ENCODE data around the gene RPS21. TPM values are rescaled to one million over a fixed set of nuclear protein-coding genes. Genes with fewer than 3 reads are reported as not detected.

RPS21 gene
- total and polyA plus RNA-seq, 9 donors: 1,129 to 1,597 (median 1,431) TPM

GRCh38 chr20:62352402-62353288 lies 34.3 kb upstream of the RPS21 start:
- Histone ChIP-seq H3K4me3 (ENCODE audit: low read length) (no peak overlapping the region), H3K27ac (ENCODE audit: low read length) (peak overlapping the region; percentile 29), H3K36me3 (ENCODE audit: control insufficient read depth, insufficient read depth, low read length) (peaks cover 23% of the 10 kb centered on the region), H3K9me3 (replicated peaks; ENCODE audit: control insufficient read depth, low read depth, low read length) (peaks cover 3% of the 10 kb centered on the region), H3K4me1 (ENCODE audit: control insufficient read depth, insufficient read depth, low read length) (peaks cover 56% of the 10 kb centered on the region), H3K27me3 (ENCODE audit: control insufficient read depth, insufficient read depth, low read length) (no peaks in the 10 kb centered on the region)
- 72% methylated on average over 37 of the region's 43 CpGs for WGBS (ENCODE audit: insufficient coverage)
- DNase-seq: peak; percentile 78

DNA sequence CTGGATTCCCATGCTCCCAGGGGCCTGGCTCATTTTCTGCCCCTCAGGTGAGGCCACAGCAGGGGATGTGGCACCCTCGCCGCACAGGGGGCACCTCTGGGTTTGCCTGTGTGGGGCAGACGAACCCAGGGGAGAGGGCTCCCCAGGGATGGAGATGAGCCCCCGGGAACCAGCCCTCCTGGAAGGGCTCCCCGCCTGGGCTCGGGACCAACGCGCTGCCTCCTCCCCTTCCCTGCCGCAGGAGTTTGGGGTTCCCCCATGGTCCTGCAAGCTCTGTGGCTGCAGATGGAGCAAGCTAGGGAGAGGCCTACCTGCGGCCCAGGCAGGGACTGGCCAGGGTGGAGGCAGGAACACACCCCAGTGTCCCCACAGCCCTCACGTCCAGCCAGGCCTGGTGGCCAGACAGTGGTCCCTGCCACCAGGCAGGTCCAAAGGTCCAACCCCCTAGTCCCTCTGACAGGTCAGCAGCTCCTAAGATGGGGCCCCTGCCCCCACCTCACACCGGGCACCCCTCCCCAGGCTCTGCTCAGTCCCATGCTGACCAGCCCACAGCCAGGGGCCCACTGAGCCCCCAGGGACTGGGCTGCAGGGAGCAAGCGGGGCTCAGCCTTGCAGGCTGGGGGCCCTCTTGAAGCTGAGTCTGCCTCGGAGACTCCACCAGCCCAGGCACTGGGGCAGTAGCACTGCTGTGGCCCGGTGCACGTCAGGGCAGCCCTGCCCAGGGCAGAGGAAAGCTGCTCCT lies 33.4 kb upstream of the RPS21 start:
- Histone ChIP-seq H3K4me3 (ENCODE audit: low read length) (no peak overlapping the region), H3K9me3 (replicated peaks; ENCODE audit: control insufficient read depth, low read depth, low read length) (peaks cover 3% of the 10 kb centered on the region), H3K36me3 (ENCODE audit: control insufficient read depth, insufficient read depth, low read length) (peaks cover 19% of the 10 kb centered on the region), H3K4me1 (ENCODE audit: control insufficient read depth, insufficient read depth, low read length) (peaks cover 64% of the 10 kb centered on the region), H3K27ac (ENCODE audit: low read length) (no peak overlapping the region), H3K27me3 (ENCODE audit: control insufficient read depth, insufficient read depth, low read length) (no peaks in the 10 kb centered on the region)
- 78% methylated on average over 12 of the region's 16 CpGs for WGBS (ENCODE audit: insufficient coverage)
- DNase-seq: no peak

- Histone ChIP-seq H3K4me3 (ENCODE audit: low read length) (no peak overlapping the region), H3K27me3 (ENCODE audit: control insufficient read depth, insufficient read depth, low read length) (no peaks in the 10 kb centered on the region), H3K36me3 (ENCODE audit: control insufficient read depth, insufficient read depth, low read length) (peaks cover 19% of the 10 kb centered on the region), H3K4me1 (ENCODE audit: control insufficient read depth, insufficient read depth, low read length) (peaks cover 71% of the 10 kb centered on the region), H3K27ac (ENCODE audit: low read length) (no peak overlapping the region), H3K9me3 (replicated peaks; ENCODE audit: control insufficient read depth, low read depth, low read length) (no peaks in the 10 kb centered on the region)
- DNase-seq: no peak
- 68% methylated on average over 12 of the region's 14 CpGs for WGBS (ENCODE audit: insufficient coverage)
Measured at GRCh38 chr20:62354031-62354808, 32.7 kb upstream of the RPS21 start.

DNA sequence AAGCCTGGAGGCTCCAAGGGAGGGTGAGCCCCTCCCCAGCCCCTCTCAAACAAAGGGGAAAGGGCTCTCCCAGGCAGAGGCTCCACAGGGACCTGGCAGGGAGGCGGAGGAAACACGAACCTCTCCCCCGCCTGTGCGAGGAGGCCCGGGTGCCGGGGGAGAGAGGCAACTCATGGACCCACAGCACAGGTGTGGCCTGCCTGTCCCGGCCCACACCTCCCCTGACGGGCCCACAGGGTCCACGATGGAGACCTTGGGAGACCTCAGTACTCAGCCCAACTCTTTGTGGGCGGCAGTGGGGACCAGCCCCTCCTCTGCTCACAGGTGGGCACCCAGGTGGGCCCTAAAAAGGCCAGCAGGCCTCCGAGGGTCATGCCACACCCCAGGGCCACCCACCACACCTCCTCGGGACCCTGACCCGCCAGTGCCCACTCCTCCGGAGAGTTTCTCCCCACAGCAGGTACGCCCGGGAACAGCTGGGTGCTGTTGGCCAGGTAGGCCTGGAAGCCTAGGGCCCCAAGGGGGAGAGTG lies 32.0 kb upstream of the RPS21 start:
- no peak for DNase-seq
- 55% methylated on average over 11 of the region's 16 CpGs for WGBS (ENCODE audit: insufficient coverage)
- Histone ChIP-seq H3K27me3 (ENCODE audit: control insufficient read depth, insufficient read depth, low read length) (no peaks in the 10 kb centered on the region), H3K36me3 (ENCODE audit: control insufficient read depth, insufficient read depth, low read length) (peaks cover 16% of the 10 kb centered on the region), H3K4me3 (ENCODE audit: low read length) (no peak overlapping the region), H3K9me3 (replicated peaks; ENCODE audit: control insufficient read depth, low read depth, low read length) (no peaks in the 10 kb centered on the region), H3K4me1 (ENCODE audit: control insufficient read depth, insufficient read depth, low read length) (peaks cover 78% of the 10 kb centered on the region), H3K27ac (ENCODE audit: low read length) (peak overlapping the region; percentile 29)

DNA sequence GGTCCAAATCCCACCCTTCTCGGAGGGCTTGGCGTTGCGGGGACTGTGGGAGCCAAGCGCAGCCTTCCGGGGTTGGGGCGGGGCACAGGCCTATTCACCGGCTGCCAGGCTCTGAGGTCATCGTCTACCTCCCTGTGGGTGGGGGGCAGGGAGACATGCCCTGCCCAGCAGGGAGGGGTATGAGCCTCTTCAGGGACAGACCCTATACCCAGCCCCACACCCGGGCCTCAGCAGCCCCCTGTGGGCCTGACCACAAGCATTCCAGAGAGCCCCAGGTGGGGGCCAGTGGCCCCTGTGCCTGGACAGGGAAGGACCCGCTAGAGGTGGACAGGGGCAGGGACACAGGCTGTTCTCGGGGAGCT lies 31.4 kb upstream of the RPS21 start:
- DNase-seq: no peak
- Histone ChIP-seq H3K27ac (ENCODE audit: low read length) (peak overlapping the region; percentile 43), H3K4me1 (ENCODE audit: control insufficient read depth, insufficient read depth, low read length) (peaks cover 76% of the 10 kb centered on the region), H3K9me3 (replicated peaks; ENCODE audit: control insufficient read depth, low read depth, low read length) (no peaks in the 10 kb centered on the region), H3K4me3 (ENCODE audit: low read length) (no peak overlapping the region), H3K27me3 (ENCODE audit: control insufficient read depth, insufficient read depth, low read length) (no peaks in the 10 kb centered on the region), H3K36me3 (ENCODE audit: control insufficient read depth, insufficient read depth, low read length) (peaks cover 11% of the 10 kb centered on the region)
- WGBS (ENCODE audit: insufficient coverage): 21% methylated on average over 6 of the region's 11 CpGs

DNA sequence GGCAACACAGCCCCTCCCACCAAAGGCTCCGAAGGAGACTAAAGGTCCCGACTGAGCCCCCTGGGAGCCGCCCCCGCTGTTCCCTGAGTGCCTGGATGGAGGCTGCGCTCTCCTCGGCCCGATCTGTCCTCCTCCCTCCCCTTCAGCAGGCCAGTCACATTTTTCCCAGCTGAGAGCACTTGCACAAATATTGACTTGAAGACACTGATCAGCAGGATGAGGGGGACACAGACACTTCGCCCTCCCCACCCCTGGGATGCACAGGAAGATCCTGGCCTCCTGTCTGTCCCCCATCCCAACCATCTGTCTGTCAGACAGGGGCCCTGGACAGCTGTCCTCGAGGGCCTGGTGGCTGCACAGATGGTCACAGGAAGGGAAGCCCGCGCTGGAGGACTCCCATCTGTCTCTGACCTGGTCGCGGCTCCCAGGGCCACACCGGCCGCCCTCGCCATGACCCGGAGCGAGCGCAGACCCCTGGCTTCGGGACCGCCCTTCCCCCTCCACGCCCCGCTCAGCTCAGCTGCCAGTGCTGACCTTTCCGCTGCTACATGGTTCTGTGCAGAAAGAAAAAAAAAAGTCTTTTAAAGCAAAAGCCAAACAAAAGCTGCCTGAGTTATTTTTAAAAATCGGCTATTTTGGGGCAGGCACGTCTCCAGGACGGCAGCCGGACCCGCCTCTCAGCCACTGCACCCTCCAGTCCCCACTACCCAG lies 30.9 kb upstream of the RPS21 start:
- H3K4me1 ChIP-seq (ENCODE audit: control insufficient read depth, insufficient read depth, low read length): peaks cover 79% of the 10 kb centered on the region
- no peak overlapping the region for H3K4me3 ChIP-seq (ENCODE audit: low read length)

GRCh38 chr20:62356589-62357186 lies 30.2 kb upstream of the RPS21 start:
- Histone ChIP-seq H3K27ac (ENCODE audit: low read length) (peak overlapping the region; percentile 43), H3K4me1 (ENCODE audit: control insufficient read depth, insufficient read depth, low read length) (peaks cover 86% of the 10 kb centered on the region), H3K9me3 (replicated peaks; ENCODE audit: control insufficient read depth, low read depth, low read length) (no peaks in the 10 kb centered on the region), H3K4me3 (ENCODE audit: low read length) (no peak overlapping the region), H3K36me3 (ENCODE audit: control insufficient read depth, insufficient read depth, low read length) (peaks cover 2% of the 10 kb centered on the region), H3K27me3 (ENCODE audit: control insufficient read depth, insufficient read depth, low read length) (no peaks in the 10 kb centered on the region)
- DNase-seq: no peak
- WGBS (ENCODE audit: insufficient coverage): 52% methylated on average over 13 of the region's 17 CpGs

More for the DNA sequence above, 30.9 kb upstream of the RPS21 start:
- no peaks in the 10 kb centered on the region for H3K27me3 ChIP-seq (ENCODE audit: control insufficient read depth, insufficient read depth, low read length)
- peak overlapping the region; percentile 43 for H3K27ac ChIP-seq (ENCODE audit: low read length)
- DNase-seq: peak; percentile 71
- peaks cover 7% of the 10 kb centered on the region for H3K36me3 ChIP-seq (ENCODE audit: control insufficient read depth, insufficient read depth, low read length)
- 10% methylated on average over 27 of the region's 29 CpGs for WGBS (ENCODE audit: insufficient coverage)
- H3K9me3 ChIP-seq (replicated peaks; ENCODE audit: control insufficient read depth, low read depth, low read length): no peaks in the 10 kb centered on the region

DNA sequence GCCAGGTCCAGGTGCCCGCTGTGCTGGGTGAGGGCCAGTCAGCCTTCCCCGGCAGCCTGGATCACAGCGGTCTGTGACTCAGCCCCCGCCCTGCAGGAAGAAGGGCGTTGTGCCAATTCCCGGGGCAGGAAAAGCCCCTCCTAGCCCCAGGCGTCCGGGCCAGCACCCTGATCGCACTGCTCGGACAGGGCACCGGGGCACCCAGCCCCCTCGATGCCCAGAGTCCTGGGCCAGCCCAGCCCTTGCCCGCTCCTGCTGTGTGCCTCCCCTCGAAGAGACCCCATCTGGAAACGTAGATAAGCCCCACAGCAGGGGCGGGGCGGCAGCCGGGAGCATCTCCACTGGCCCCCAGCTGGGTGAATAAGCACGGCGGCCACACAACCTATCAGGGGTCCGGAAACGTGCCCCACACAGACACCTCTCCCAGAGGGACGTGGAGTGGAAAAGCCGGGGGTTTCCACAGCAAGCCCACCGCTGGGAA lies 29.7 kb upstream of the RPS21 start:
- Histone ChIP-seq H3K4me1 (ENCODE audit: control insufficient read depth, insufficient read depth, low read length) (peaks cover 91% of the 10 kb centered on the region), H3K9me3 (replicated peaks; ENCODE audit: control insufficient read depth, low read depth, low read length) (no peaks in the 10 kb centered on the region), H3K36me3 (ENCODE audit: control insufficient read depth, insufficient read depth, low read length) (no peaks in the 10 kb centered on the region), H3K27me3 (ENCODE audit: control insufficient read depth, insufficient read depth, low read length) (no peaks in the 10 kb centered on the region), H3K4me3 (ENCODE audit: low read length) (no peak overlapping the region), H3K27ac (ENCODE audit: low read length) (peak overlapping the region; percentile 43)
- no peak for DNase-seq
- 38% methylated on average over 20 of the region's 25 CpGs for WGBS (ENCODE audit: insufficient coverage)

DNA sequence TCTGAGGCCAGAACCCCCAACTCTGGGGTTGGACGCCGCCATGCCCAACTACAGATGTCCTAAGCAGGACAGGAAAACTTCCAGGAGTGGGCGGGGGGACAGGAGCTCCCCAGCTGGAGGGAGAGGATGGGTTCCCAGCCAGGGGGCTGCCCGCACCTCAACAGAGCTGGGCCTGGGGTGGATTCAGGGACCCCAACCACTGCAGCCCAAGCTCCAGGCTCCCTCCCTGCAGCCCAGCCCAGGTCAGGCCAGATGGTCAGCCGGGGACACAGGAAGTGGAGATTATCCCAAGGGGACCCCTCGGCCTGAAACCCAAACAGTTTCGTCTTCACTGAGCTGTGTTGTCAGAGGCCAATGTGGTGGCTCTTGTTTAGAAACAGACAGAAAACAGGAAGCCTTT lies 29.2 kb upstream of the RPS21 start:
- H3K36me3 ChIP-seq (ENCODE audit: control insufficient read depth, insufficient read depth, low read length): no peaks in the 10 kb centered on the region
- no peak overlapping the region for H3K4me3 ChIP-seq (ENCODE audit: low read length)
- no peaks in the 10 kb centered on the region for H3K9me3 ChIP-seq (replicated peaks; ENCODE audit: control insufficient read depth, low read depth, low read length)
- DNase-seq: peak; percentile 66
- H3K4me1 ChIP-seq (ENCODE audit: control insufficient read depth, insufficient read depth, low read length): peaks cover 91% of the 10 kb centered on the region
- H3K27me3 ChIP-seq (ENCODE audit: control insufficient read depth, insufficient read depth, low read length): no peaks in the 10 kb centered on the region
- H3K27ac ChIP-seq (ENCODE audit: low read length): peak overlapping the region; percentile 43
- WGBS (ENCODE audit: insufficient coverage): 30% methylated on average over 3 of the region's 7 CpGs
